Fibroblast of peridontal ligament (primary cell): ENCODE data around the gene RGPD4.
"Not testable (repeated sequence)": the region's sequence is repeated elsewhere in the genome, so short reads cannot be mapped to it uniquely, and the experiment has no call there.

Experiments
- DNase-seq: peaks from one replicate; pipeline ENCODE4 v3.0.0-alpha.2; 2010; ENCODE audit errors: extremely low read depth

RGPD4 gene

GRCh38 chr2:107826749-107827148, at the start of gene RGPD4:
TSS of gene RGPD4 (plus strand) at chr2:107826892. CDS start at chr2:107827014, 122 bp downstream.
- DNase-seq: not testable (repeated sequence)

GRCh38 chr2:107777974-107778373, 48.7 kb upstream of the RGPD4 start:
- no peak for DNase-seq

- no peak for DNase-seq
These were observed 40.9 kb upstream of the RGPD4 start for GRCh38 chr2:107785756-107786155.

GRCh38 chr2:107790837-107791236, 35.9 kb upstream of the RGPD4 start:
- DNase-seq: no peak

GRCh38 chr2:107801498-107801897, 25.2 kb upstream of the RGPD4 start:
- no peak for DNase-seq

GRCh38 chr2:107804608-107805498, 21.8 kb upstream of the RGPD4 start:
- DNase-seq: no peak

- no peak for DNase-seq
These were observed 19.8 kb upstream of the RGPD4 start for GRCh38 chr2:107806901-107807300.

- no peak for DNase-seq
These were observed 18.7 kb upstream of the RGPD4 start for GRCh38 chr2:107807988-107808387.

- DNase-seq: no peak
These were observed 17.7 kb upstream of the RGPD4 start for GRCh38 chr2:107808959-107809358.

- DNase-seq: no peak
These were observed 16.9 kb upstream of the RGPD4 start for GRCh38 chr2:107809835-107810234.

- no peak for DNase-seq
These were observed 16.0 kb upstream of the RGPD4 start for GRCh38 chr2:107810734-107811133.

- DNase-seq: no peak
These were observed 15.3 kb upstream of the RGPD4 start for GRCh38 chr2:107811411-107811810.

- no peak for DNase-seq
These were observed 14.7 kb upstream of the RGPD4 start for GRCh38 chr2:107812006-107812405.

- no peak for DNase-seq
These were observed 9.3 kb upstream of the RGPD4 start for GRCh38 chr2:107817378-107817777.

- DNase-seq: no peak
These were observed 4.4 kb upstream of the RGPD4 start for GRCh38 chr2:107822302-107822701.

- DNase-seq: no peak
These were observed 2.1 kb upstream of the RGPD4 start for GRCh38 chr2:107824451-107825205.

GRCh38 chr2:107825206-107825563, 1.5 kb upstream of the RGPD4 start:
- no peak for DNase-seq

- not testable (repeated sequence) for DNase-seq
These were observed 2.8 kb downstream of the RGPD4 start for GRCh38 chr2:107829514-107829913.

- not testable (repeated sequence) for DNase-seq
These were observed 6.5 kb downstream of the RGPD4 start for GRCh38 chr2:107833152-107833551.

- not testable (repeated sequence) for DNase-seq
These were observed 6.9 kb downstream of the RGPD4 start for GRCh38 chr2:107833618-107834017.

GRCh38 chr2:107916121-107916520, 89.4 kb downstream of the RGPD4 start:
- not testable (repeated sequence) for DNase-seq

- DNase-seq: not testable (repeated sequence)
These were observed 90.1 kb downstream of the RGPD4 start for GRCh38 chr2:107916696-107917370.
